ENCODE data around the gene SLC16A8. TPM values are rescaled to one million over a fixed set of nuclear protein-coding genes. Genes with fewer than 3 reads are reported as not detected.

The SLC16A8 gene
- total RNA-seq, 1 experiment from 2014 or later: not detected

- H3K27me3 Mint-ChIP-seq (ENCODE audit: insufficient read depth, unreplicated experiment): no peaks in the 10 kb centered on the region
- H3K4me3 Mint-ChIP-seq (ENCODE audit: unreplicated experiment): no peak overlapping the region
- no peak for DNase-seq (ENCODE audit: unreplicated experiment)
- ChIA-PET CTCF (interaction anchor here (0.5 to 1.2 kb wide), 2 partner anchors 22 to 25 kb away, joined by 3 to 4 read pairs; no protein-coding TSS in a partner anchor), POLR2A (interaction anchor here (0.5 to 0.6 kb wide), 3 partner anchors 8 to 381 kb away, joined by 3 to 4 read pairs (median 3); no protein-coding TSS in a partner anchor)
- intact Hi-C loops (cut with micrococcal nuclease): no loop called here
- H3K36me3 Mint-ChIP-seq (ENCODE audit: insufficient read depth, unreplicated experiment): peaks cover 27% of the 10 kb centered on the region
- TF ChIP-seq CTCF (IDR thresholded peaks at IDR 0.05; ENCODE audit: unreplicated experiment): no peak
- no TSS peak for BruUV-seq (replicated peaks)
- no peak overlapping the region for H3K27ac Mint-ChIP-seq (ENCODE audit: low read depth, unreplicated experiment)
- H3K9me3 Mint-ChIP-seq (ENCODE audit: unreplicated experiment): no peaks in the 10 kb centered on the region
- H3K4me1 Mint-ChIP-seq (ENCODE audit: insufficient read depth, unreplicated experiment): no peaks in the 10 kb centered on the region
These were observed 8.7 kb downstream of the SLC16A8 start for GRCh38 chr22:38075105-38075825.

- TF ChIP-seq CTCF (IDR thresholded peaks at IDR 0.05; ENCODE audit: unreplicated experiment): no peak
- POLR2A ChIA-PET: interaction anchor here (0.6 kb wide), 2 partner anchors 167 to 323 kb away, joined by 3 read pairs; no protein-coding TSS in a partner anchor
- H3K4me3 Mint-ChIP-seq (ENCODE audit: unreplicated experiment): no peak overlapping the region
- H3K27ac Mint-ChIP-seq (ENCODE audit: low read depth, unreplicated experiment): no peak overlapping the region
- BruUV-seq (replicated peaks): no TSS peak
- H3K4me1 Mint-ChIP-seq (ENCODE audit: insufficient read depth, unreplicated experiment): no peaks in the 10 kb centered on the region
- intact Hi-C loops (cut with micrococcal nuclease): no loop called here
- H3K9me3 Mint-ChIP-seq (ENCODE audit: unreplicated experiment): no peaks in the 10 kb centered on the region
- CTCF ChIA-PET: interaction anchor here (1.2 kb wide), 1 partner anchor 24 kb away, joined by 4 read pairs; no protein-coding TSS in a partner anchor
- peaks cover 27% of the 10 kb centered on the region for H3K36me3 Mint-ChIP-seq (ENCODE audit: insufficient read depth, unreplicated experiment)
- no peaks in the 10 kb centered on the region for H3K27me3 Mint-ChIP-seq (ENCODE audit: insufficient read depth, unreplicated experiment)
- no peak for DNase-seq (ENCODE audit: unreplicated experiment)
These were observed 9.5 kb downstream of the SLC16A8 start for GRCh38 chr22:38074181-38075104.

- H3K27ac Mint-ChIP-seq (ENCODE audit: low read depth, unreplicated experiment): no peak overlapping the region
- H3K9me3 Mint-ChIP-seq (ENCODE audit: unreplicated experiment): no peaks in the 10 kb centered on the region
- no TSS peak for BruUV-seq (replicated peaks)
- no peak overlapping the region for H3K4me3 Mint-ChIP-seq (ENCODE audit: unreplicated experiment)
- no peaks in the 10 kb centered on the region for H3K4me1 Mint-ChIP-seq (ENCODE audit: insufficient read depth, unreplicated experiment)
- ChIA-PET POLR2A (no interaction called here), CTCF (no interaction called here)
- H3K27me3 Mint-ChIP-seq (ENCODE audit: insufficient read depth, unreplicated experiment): no peaks in the 10 kb centered on the region
- no peak for TF ChIP-seq CTCF (IDR thresholded peaks at IDR 0.05; ENCODE audit: unreplicated experiment)
- no peak for DNase-seq (ENCODE audit: unreplicated experiment)
- intact Hi-C loops (cut with micrococcal nuclease): no loop called here
- H3K36me3 Mint-ChIP-seq (ENCODE audit: insufficient read depth, unreplicated experiment): peaks cover 27% of the 10 kb centered on the region
These were observed 10.5 kb downstream of the SLC16A8 start for GRCh38 chr22:38073150-38074130.

Measured in MCF 10A (cell line).